ENCODE data around the gene CUL4A. TPM values are rescaled to one million over a fixed set of nuclear protein-coding genes. Genes with fewer than 3 reads are reported as not detected.
A peak's percentile ranks its signal among the peaks of the same experiment; 100 is the strongest.

The CUL4A gene
- total RNA-seq, 1 donor from 2014 or later, result 122 TPM

DNA sequence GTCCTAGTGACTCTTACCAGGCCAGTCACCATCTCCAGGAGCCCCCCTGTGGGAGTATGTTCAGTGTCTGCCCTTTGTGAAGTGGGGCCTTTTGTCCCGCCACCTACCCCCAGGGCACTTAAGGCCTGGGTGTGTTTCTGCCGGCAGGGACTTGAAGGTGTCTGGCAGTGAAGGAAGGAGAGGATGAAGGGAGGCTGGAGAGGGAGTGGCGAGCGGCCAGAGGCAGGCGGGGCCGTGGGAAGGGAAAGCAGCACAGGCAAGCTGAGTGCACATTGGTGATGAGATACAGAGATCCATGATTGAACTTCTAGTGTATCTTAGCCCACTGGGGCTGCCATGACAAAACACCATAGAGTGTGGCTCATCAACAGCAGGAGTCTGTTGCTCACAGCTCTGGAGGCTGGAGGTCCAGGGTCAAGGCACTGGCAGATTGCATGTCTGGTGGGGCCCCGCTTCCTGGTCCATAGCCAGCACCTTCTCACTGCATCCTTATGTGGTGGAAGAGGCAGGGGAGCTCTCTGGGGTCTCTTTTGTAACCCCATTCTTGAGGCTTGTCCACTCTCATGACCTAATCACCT lies 17.5 kb downstream of the CUL4A start:
- intact Hi-C loops (cut with micrococcal nuclease), result no loop called here
- Histone ChIP-seq H3K36me3 (peaks cover 96% of the 10 kb centered on the region), H3K9me3 (replicated peaks) (no peaks in the 10 kb centered on the region), H3K4me1 (peaks cover 22% of the 10 kb centered on the region), H3K27me3 (ENCODE audit: low read depth) (no peaks in the 10 kb centered on the region), H3K4me3 (no peak overlapping the region), H3K27ac (replicated peaks) (no peak overlapping the region)
- TF ChIP-seq, protein P1, sequence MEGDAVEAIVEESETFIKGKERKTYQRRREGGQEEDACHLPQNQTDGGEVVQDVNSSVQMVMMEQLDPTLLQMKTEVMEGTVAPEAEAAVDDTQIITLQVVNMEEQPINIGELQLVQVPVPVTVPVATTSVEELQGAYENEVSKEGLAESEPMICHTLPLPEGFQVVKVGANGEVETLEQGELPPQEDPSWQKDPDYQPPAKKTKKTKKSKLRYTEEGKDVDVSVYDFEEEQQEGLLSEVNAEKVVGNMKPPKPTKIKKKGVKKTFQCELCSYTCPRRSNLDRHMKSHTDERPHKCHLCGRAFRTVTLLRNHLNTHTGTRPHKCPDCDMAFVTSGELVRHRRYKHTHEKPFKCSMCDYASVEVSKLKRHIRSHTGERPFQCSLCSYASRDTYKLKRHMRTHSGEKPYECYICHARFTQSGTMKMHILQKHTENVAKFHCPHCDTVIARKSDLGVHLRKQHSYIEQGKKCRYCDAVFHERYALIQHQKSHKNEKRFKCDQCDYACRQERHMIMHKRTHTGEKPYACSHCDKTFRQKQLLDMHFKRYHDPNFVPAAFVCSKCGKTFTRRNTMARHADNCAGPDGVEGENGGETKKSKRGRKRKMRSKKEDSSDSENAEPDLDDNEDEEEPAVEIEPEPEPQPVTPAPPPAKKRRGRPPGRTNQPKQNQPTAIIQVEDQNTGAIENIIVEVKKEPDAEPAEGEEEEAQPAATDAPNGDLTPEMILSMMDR (IDR thresholded peaks at IDR 0.05; ENCODE audit: borderline replicate concordance), result no peak
- DNase-seq, result no peak

DNA sequence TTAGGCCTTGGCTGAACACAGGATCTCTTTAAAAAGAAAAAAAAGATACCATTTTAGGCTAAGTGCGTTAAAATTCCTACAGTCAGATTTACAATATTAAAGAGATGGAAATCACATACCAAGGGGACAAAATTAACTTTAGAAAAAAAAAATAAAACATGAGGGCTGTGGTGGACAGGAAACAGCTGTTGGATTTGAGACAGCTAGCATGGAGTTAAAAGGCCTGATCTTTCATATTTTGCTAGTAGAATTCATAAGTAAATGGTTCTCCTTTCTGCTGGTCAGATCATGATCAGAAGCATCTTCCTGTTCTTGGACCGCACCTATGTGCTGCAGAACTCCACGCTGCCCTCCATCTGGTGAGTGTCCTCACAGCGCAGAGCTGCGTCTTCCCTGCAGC lies 19.7 kb downstream of the CUL4A start:
- H3K4me3 ChIP-seq, result no peak overlapping the region
- no peaks in the 10 kb centered on the region for H3K27me3 ChIP-seq (ENCODE audit: low read depth)
- no peak for DNase-seq
- H3K9me3 ChIP-seq (replicated peaks), result no peaks in the 10 kb centered on the region
- peaks cover 14% of the 10 kb centered on the region for H3K4me1 ChIP-seq
- H3K27ac ChIP-seq (replicated peaks), result no peak overlapping the region
- H3K36me3 ChIP-seq, result peaks cover 86% of the 10 kb centered on the region
- intact Hi-C loops (cut with micrococcal nuclease), result no loop called here
- TF ChIP-seq, protein P1 (IDR thresholded peaks at IDR 0.05; ENCODE audit: borderline replicate concordance), result no peak

DNA sequence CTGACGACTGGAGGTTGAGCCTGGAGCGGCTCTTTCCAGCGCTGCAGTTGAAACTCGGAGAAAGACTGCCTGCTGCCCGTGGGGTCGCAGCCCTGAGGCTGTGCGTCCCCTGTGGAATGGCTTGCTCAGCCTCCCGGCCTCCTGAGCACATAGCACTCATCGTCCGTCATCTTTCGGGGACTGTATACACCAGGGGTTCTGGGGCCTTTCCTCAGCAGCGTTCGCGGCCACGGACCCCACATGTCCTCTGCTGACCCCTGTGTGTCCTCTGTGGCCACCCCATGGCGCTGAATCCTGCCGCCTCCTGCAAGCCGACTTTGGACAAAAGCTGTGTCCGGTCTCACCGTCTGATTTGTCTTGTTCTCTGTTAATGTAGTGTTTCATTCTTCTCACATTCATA lies 20.4 kb downstream of the CUL4A start:
- H3K4me1 ChIP-seq, result peaks cover 8% of the 10 kb centered on the region
- no peak overlapping the region for H3K4me3 ChIP-seq
- no peaks in the 10 kb centered on the region for H3K9me3 ChIP-seq (replicated peaks)
- peaks cover 86% of the 10 kb centered on the region for H3K36me3 ChIP-seq
- intact Hi-C loops (cut with micrococcal nuclease), result no loop called here
- TF ChIP-seq, protein P1 (IDR thresholded peaks at IDR 0.05; ENCODE audit: borderline replicate concordance), result no peak
- no peaks in the 10 kb centered on the region for H3K27me3 ChIP-seq (ENCODE audit: low read depth)
- no peak for DNase-seq
- H3K27ac ChIP-seq (replicated peaks), result no peak overlapping the region

DNA sequence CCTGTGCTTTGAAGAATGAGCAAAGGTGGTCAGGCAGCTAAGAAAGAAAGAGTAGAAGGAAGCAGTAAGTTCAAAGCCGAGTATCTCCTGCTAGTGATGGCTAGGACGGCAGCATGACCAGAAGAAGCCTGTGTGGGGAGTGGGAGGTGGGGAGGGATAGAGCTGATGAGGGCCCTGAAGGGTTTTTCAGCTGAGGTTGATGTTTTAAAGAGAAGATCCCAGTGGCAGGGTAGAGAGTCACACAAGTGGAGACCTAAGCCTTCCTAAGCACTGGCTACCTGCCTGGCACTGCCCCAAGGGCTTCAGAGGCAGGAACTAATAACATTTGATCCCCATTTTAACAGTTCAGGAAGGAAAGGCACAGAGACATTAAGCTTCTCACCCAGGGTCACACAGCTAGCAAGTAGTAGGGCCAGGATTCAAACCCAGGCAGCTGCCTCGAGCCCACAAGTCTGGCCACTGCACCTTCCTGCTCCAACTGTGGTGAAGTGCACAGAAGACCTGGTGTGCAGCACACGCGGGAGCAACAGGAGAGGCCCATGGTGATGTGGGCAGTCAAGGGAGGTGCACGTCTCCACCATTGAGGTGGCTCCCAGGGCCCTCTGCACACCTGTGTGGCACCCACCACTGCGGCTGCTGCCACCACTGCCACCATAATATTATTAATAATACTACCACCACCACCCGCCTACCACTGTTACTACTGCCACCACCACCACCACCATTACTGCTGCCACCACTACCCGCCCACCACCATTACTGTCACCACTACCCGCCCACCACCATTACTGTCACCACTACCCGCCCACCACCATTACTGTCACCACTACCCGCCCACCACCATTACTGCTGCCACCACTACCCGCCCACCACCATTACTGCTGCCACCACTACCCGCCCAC lies 22.1 kb downstream of the CUL4A start:
- H3K36me3 ChIP-seq, result peaks cover 86% of the 10 kb centered on the region

DNA sequence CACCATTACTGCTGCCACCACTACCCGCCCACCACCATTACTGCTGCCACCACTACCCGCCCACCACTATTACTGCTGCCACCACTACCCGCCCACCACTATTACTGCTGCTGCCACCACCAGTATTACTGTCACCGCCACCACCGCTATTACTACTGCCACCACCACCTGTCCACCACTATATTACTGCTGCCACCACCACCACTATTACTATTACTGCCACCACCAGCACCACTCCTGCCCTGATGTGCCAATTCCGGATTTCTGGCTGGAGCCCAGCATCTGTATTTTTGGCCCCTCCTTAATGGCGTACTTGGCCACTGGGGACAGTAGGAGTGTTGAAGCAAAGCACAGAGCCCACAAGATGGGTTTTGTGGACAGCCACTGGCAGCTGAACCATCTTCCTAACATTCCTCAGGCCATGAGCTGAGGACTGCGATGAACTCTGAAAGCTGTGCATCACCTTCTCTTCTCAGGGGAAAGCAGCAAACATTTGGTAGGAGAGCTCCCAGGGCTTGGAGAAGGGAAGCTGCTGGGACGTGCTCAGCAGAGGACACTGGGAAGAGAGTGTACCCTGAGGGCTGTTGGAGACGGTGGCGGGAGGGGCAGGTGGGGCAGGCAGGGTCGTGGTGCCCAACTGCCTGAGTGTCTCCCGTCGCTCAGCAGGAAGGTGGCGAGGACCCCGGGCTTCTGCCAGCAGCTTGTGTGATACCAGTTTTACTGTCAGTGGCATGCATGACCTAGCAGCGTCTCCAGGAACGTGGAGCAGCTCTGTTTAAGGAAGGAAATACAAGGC lies 23.0 kb downstream of the CUL4A start:
- DNase-seq, result no peak
- Histone ChIP-seq H3K9me3 (replicated peaks) (no peaks in the 10 kb centered on the region), H3K4me3 (no peak overlapping the region), H3K36me3 (peaks cover 86% of the 10 kb centered on the region), H3K4me1 (peaks cover 5% of the 10 kb centered on the region), H3K27ac (replicated peaks) (peak overlapping the region; percentile 5), H3K27me3 (ENCODE audit: low read depth) (no peaks in the 10 kb centered on the region)
- TF ChIP-seq, protein P1 (IDR thresholded peaks at IDR 0.05; ENCODE audit: borderline replicate concordance), result no peak
- intact Hi-C loops (cut with micrococcal nuclease), result no loop called here

More for the DNA sequence above, 22.1 kb downstream of the CUL4A start:
- TF ChIP-seq, protein P1 (IDR thresholded peaks at IDR 0.05; ENCODE audit: borderline replicate concordance), result no peak
- intact Hi-C loops (cut with micrococcal nuclease), result no loop called here
- no peak overlapping the region for H3K4me3 ChIP-seq
- DNase-seq, result no peak
- no peak overlapping the region for H3K27ac ChIP-seq (replicated peaks)
- H3K4me1 ChIP-seq, result peaks cover 5% of the 10 kb centered on the region
- H3K27me3 ChIP-seq (ENCODE audit: low read depth), result no peaks in the 10 kb centered on the region
- H3K9me3 ChIP-seq (replicated peaks), result no peaks in the 10 kb centered on the region

Data from left ventricle myocardium inferior (tissue), 1 donor.